ENCODE results near the gene VMAC.

Gene VMAC

DNA sequence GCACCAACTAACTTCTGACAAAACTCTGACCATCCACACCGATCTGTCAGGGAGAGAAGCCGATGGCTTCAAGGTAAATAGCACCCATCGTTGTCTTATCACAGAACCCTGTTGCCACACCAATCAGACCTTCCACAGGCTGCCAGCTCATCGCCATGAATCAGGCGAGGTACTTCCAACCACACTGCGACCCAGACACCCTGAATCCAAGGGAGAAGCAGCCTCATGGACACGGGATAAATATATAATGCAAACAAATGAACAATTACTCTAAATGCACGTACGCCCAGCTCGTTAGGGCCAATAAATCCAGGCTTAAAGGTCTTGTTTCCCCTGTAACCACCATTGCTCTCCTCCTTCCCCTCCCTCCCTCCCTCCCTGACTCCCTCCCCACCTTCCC lies 52.5 kb downstream of the VMAC start:
- no peak for TF ChIP-seq JUND (IDR thresholded peaks at IDR 0.05; ENCODE audit: low read depth)
- in situ Hi-C loops (cut with HindIII; ENCODE audit: low pct_unique_long_range_greater_than_20kb, low sequenced_read_pairs), result no loop called here
- no peak for DNase-seq (ENCODE audit: low read depth in 1 of 2, low spot score in 1 of 2)

DNA sequence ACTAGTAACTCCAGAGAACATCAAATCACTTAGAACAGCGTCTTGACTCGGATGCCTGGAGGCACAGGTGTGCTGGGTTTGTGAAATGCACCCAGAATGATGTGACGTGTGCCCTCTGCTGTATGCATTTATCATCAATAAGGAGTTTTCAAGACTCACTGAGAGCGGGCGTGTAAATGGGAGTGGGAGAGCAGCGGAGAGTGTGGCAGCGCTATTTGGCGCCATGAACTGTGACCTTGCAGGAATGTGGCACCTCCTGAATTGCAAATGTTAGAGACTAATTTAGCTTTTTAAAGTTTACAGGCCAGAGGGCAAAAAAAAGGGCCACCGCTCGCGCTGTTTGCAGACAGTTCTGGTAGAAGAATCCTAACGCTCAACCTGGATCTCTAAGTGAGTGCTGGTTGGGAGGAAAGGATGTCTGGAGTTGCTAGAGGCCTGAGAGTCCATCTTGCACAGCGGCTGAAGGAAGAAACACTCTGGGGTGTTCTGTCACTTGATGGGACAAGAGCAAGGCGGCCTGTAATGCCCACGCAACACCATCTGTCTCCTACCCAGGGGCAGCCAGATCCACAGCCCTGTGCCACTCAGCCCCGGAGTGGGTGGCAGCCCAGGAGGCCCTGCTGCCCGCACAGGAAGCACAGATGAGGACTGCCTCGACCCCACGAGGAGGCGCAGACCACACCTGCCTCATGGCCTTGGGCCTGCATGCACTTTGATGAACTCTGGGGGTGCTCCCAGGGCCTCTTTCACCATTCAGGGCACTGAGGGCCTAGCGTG lies 53.6 kb downstream of the VMAC start:
- in situ Hi-C loops (cut with HindIII; ENCODE audit: low pct_unique_long_range_greater_than_20kb, low sequenced_read_pairs), result no loop called here
- TF ChIP-seq JUND (IDR thresholded peaks at IDR 0.05; ENCODE audit: low read depth), result no peak
- DNase-seq (ENCODE audit: low read depth in 1 of 2, low spot score in 1 of 2), result peak in 1 of 2 experiments; percentile 7

- no peak for TF ChIP-seq JUND (IDR thresholded peaks at IDR 0.05; ENCODE audit: low read depth)
- in situ Hi-C loops (cut with HindIII; ENCODE audit: low pct_unique_long_range_greater_than_20kb, low sequenced_read_pairs), result no loop called here
These were observed 54.1 kb downstream of the VMAC start for GRCh38 chr19:5958851-5959122.

DNA sequence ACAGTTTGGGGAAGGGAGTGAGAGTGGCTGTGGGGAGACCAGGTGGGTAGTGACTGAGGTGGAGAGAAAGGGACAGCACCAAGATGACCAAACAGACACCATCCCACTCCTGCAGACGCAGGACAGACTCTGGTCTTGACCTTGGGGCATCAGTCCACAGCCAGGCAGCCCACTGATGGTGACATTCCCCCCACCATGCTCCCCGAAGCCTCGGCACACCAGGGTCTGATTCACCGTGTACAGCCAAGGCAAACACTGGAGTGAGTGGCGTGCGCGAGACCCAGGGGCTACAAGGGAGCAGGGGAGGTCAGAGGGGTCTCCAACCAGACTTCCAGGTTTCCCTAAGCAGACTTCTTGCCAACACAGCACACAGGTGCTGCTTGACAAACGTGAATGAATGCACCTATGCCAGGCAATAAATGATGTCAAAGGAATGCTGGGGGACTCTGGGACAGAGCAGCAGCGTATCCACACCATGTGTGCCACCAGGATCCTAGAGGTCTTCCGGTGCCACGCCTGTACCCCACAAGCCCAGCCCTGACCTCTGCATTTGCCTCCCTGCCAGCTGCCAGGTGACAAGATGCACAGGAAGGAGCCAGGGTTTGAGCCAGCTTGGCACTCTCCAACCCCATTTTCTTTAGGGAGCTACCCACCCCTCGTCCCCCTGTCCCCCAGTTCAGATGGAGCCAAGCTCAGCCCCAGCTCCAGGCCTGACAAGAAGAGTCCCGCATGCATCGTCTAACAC lies 54.8 kb downstream of the VMAC start:
- no peak for DNase-seq (ENCODE audit: low read depth in 1 of 2, low spot score in 1 of 2)
- in situ Hi-C loops (cut with HindIII; ENCODE audit: low pct_unique_long_range_greater_than_20kb, low sequenced_read_pairs), result no loop called here
- no peak for TF ChIP-seq JUND (IDR thresholded peaks at IDR 0.05; ENCODE audit: low read depth)

More at GRCh38 chr19:5958851-5959122, 54.1 kb downstream of the VMAC start:
- no peak for DNase-seq (ENCODE audit: low read depth in 1 of 2, low spot score in 1 of 2)

Data from T47D (cell line).